Loucy (cell line): ENCODE measurements around the gene LRRC45.

Experiments
- H2AFZ ChIP-seq: fragments of 200-600 bp; sonication (generic); 2 replicates; pipeline ENCODE4 v1.6.0; 2016; ENCODE audit warnings: antibody characterized with exemption, mild to moderate bottlenecking, low read length, moderate library complexity
- H3F3A ChIP-seq: fragments of 200-600 bp; 2 replicates; pipeline ENCODE4 v1.6.0; 2016; ENCODE audit warnings: antibody characterized with exemption, low read depth, mild to moderate bottlenecking
- H3K27me3 ChIP-seq: fragments of 200-600 bp; sonication (generic); 2 replicates; pipeline ENCODE4 v1.6.1; 2014; ENCODE audit warnings: low read length, mild to moderate bottlenecking; ENCODE audit not compliant: insufficient read depth, poor library complexity, severe bottlenecking
- H3K36me3 ChIP-seq: fragments of 200-600 bp; sonication (generic); 2 replicates; pipeline ENCODE4 v1.6.1; 2016; ENCODE audit warnings: low read length; ENCODE audit not compliant: insufficient read depth
- H3K4me1 ChIP-seq: fragments of 200-600 bp; sonication (generic); 2 replicates; pipeline ENCODE4 v1.5.1; 2014; ENCODE audit warnings: low read length, mild to moderate bottlenecking; ENCODE audit not compliant: insufficient read depth, poor library complexity, severe bottlenecking
- H3K4me2 ChIP-seq: fragments of 200-600 bp; sonication (generic); 2 replicates; pipeline ENCODE4 v1.6.0; 2014; ENCODE audit warnings: antibody characterized with exemption, low read length, low read depth, mild to moderate bottlenecking; ENCODE audit not compliant: poor library complexity, severe bottlenecking
- H3K4me3 ChIP-seq: fragments of 200-600 bp; sonication (generic); 2 replicates; pipeline ENCODE4 v1.5.1; 2014; ENCODE audit warnings: low read length, mild to moderate bottlenecking, mixed read lengths; ENCODE audit not compliant: poor library complexity, severe bottlenecking
- H3K79me2 ChIP-seq: fragments of 200-600 bp; sonication (generic); 2 replicates; pipeline ENCODE4 v1.6.1; 2014; ENCODE audit warnings: low read length; ENCODE audit not compliant: insufficient read depth
- H3K9ac ChIP-seq: fragments of 200-600 bp; sonication (generic); 2 replicates; pipeline ENCODE4 v1.6.0; 2014; ENCODE audit warnings: mild to moderate bottlenecking, low read depth, low read length, moderate library complexity; ENCODE audit not compliant: poor library complexity, severe bottlenecking
- H3K9me2 ChIP-seq: fragments of 200-600 bp; sonication (generic); replicated peaks from 2 replicates; pipeline ENCODE4 v1.6.1; 2016; ENCODE audit warnings: low read depth, low read length, mixed read lengths
- H3K9me3 ChIP-seq: fragments of 200-600 bp; sonication (generic); 2 replicates; pipeline ENCODE4 v1.6.1; 2014; ENCODE audit warnings: mild to moderate bottlenecking, antibody characterized with exemption, low read length, low read depth; ENCODE audit not compliant: insufficient read depth
- H4K20me1 ChIP-seq: fragments of 200-600 bp; sonication (generic); 2 replicates; pipeline ENCODE4 v1.6.0; 2014; ENCODE audit warnings: antibody characterized with exemption, low read length, mild to moderate bottlenecking; ENCODE audit not compliant: insufficient read depth, poor library complexity, severe bottlenecking
- CTCF ChIP-seq: fragments of 200-600 bp; sonication (generic); conservative IDR thresholded peaks from 2 replicates; pipeline ENCODE4 v1.5.1; 2014; ENCODE audit warnings: mild to moderate bottlenecking, antibody characterized with exemption, low read length
- EZH2phosphoT487 ChIP-seq: fragments of 200-600 bp; IDR thresholded peaks from 2 replicates; pipeline ENCODE4 v1.6.1; 2018; ENCODE audit warnings: antibody characterized with exemption, mild to moderate bottlenecking, moderate library complexity, borderline replicate concordance

Gene LRRC45

DNA sequence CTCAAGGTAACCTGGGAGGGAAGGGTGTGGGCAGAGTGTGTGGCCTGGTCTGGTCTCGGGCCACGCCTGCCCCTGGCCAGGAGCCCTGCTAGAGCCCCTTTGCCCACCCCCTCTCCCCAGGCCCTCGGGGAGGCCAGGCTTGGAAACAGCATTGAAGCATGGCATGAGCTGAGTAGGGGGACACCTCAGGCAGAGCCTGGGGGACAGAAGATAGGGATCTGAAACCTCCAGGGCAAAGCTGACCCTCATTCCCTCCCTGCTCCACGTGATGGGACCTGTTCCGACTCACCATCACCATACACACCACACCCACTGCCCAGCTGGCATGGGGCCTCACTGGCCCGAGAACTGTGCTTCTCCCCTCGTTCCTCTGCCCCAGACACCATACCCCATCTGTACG, 26.0 kb downstream of the LRRC45 start:
- no peak overlapping the region for H3K4me2 ChIP-seq
- no peaks in the 10 kb centered on the region for H3K9me3 ChIP-seq
- H3K9me2 ChIP-seq, result no peaks in the 10 kb centered on the region
- H4K20me1 ChIP-seq, result peaks cover 11% of the 10 kb centered on the region
- no peaks in the 10 kb centered on the region for H3F3A ChIP-seq
- H3K27me3 ChIP-seq, result no peaks in the 10 kb centered on the region
- H3K36me3 ChIP-seq, result no peaks in the 10 kb centered on the region
- H3K79me2 ChIP-seq, result peaks cover 28% of the 10 kb centered on the region
- H3K9ac ChIP-seq, result no peak overlapping the region
- no peak overlapping the region for H2AFZ ChIP-seq
- no peak overlapping the region for H3K4me3 ChIP-seq
- H3K4me1 ChIP-seq, result peaks cover 21% of the 10 kb centered on the region
- TF ChIP-seq CTCF (no peak), EZH2phosphoT487 (no peak)

DNA sequence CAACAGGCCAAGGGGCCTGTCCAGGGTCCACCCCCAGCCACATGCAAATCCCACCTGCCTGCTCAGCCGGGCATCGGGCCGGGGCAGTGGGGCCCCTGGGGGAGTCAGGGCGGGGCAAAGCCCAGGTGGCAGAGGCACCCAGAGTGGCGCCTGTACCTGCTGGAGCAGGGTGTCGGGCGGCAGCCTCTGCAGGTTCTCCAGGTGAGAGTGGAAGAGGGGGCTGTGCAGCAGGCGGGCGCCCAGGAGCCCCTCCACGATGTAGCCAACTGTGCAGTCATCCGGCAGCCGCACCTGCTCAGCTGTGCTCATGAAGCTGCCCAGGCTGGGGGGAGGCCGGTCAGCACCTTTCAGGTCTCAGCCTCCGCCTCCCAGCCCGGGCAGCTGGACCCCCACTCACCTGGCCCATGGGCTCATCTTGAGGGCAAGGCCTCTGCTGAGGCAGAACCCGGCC, 26.4 kb downstream of the LRRC45 start:
- no peak overlapping the region for H3K4me2 ChIP-seq
- H3K79me2 ChIP-seq, result peaks cover 28% of the 10 kb centered on the region
- H3K36me3 ChIP-seq, result no peaks in the 10 kb centered on the region; the same call in 1 of the 2 replicates
- no peaks in the 10 kb centered on the region for H3K27me3 ChIP-seq
- TF ChIP-seq EZH2phosphoT487, result no peak
- TF ChIP-seq CTCF, result no peak
- H3K9ac ChIP-seq, result no peak overlapping the region
- no peaks in the 10 kb centered on the region for H3K9me2 ChIP-seq
- no peak overlapping the region for H3K4me3 ChIP-seq
- no peak overlapping the region for H2AFZ ChIP-seq
- H3K4me1 ChIP-seq, result peaks cover 21% of the 10 kb centered on the region
- H3K9me3 ChIP-seq, result no peaks in the 10 kb centered on the region
- peaks cover 11% of the 10 kb centered on the region for H4K20me1 ChIP-seq
- no peaks in the 10 kb centered on the region for H3F3A ChIP-seq

- no peak overlapping the region for H2AFZ ChIP-seq
- H3K9ac ChIP-seq, result peak overlapping the region; percentile 75
- peak overlapping the region; percentile 78 for H3K4me3 ChIP-seq
- H3K27me3 ChIP-seq, result no peaks in the 10 kb centered on the region
- H3K4me1 ChIP-seq, result peaks cover 21% of the 10 kb centered on the region
- peaks cover 28% of the 10 kb centered on the region for H3K79me2 ChIP-seq
- no peaks in the 10 kb centered on the region for H3F3A ChIP-seq
- no peaks in the 10 kb centered on the region; the same call in 1 of the 2 replicates for H3K36me3 ChIP-seq
- H3K9me2 ChIP-seq, result no peaks in the 10 kb centered on the region
- H4K20me1 ChIP-seq, result peaks cover 11% of the 10 kb centered on the region
- TF ChIP-seq CTCF (no peak), EZH2phosphoT487 (no peak)
- H3K9me3 ChIP-seq, result no peaks in the 10 kb centered on the region
- peak overlapping the region; percentile 83 for H3K4me2 ChIP-seq
These were observed 27.2 kb downstream of the LRRC45 start for GRCh38 chr17:82050152-82050760.
